HepG2 (cell line): ENCODE results near the gene BSG.

ENCODE experiments used
- CTCF ChIP-seq: sonication (generic); formaldehyde crosslinking; IDR thresholded peaks from 2 replicates; pipeline ENCODE4 v1.5.0; 2020; ENCODE audit warnings: mild to moderate bottlenecking, missing genetic modification reagents, moderate library complexity
- DRAP1 ChIP-seq: IDR thresholded peaks from 2 replicates; pipeline ENCODE4 v1.6.1; 2016; ENCODE audit warnings: missing genetic modification reagents, missing compliant biosample characterization
- MXD4 ChIP-seq: IDR thresholded peaks from 2 replicates; pipeline ENCODE4 v1.6.1; 2016; ENCODE audit warnings: mild to moderate bottlenecking, missing biosample characterization, missing genetic modification reagents
- SRF ChIP-seq: IDR thresholded peaks from 2 replicates; pipeline ENCODE4 v1.6.1; 2011; ENCODE audit warnings: mild to moderate bottlenecking, low read depth, low read length, moderate library complexity
- ZC3H4 ChIP-seq: sonication (generic); formaldehyde crosslinking; IDR thresholded peaks from 2 replicates; pipeline ENCODE4 v1.4.0; 2020; ENCODE audit warnings: missing genetic modification reagents, borderline replicate concordance
- TF ChIP-seq, protein P1 (sequence below): sonication (generic); formaldehyde crosslinking; IDR thresholded peaks from 2 replicates; pipeline ENCODE4 v1.4.0; 2020; ENCODE audit warnings: missing genetic modification reagents
- TF ChIP-seq, protein P2 (sequence below), 2 experiments: sonication (generic) in 1 of 2; formaldehyde crosslinking in 1 of 2; IDR thresholded peaks; 2 replicates each; pipeline versions ENCODE4 v1.5.1 to v1.6.1; 2011 to 2020; ENCODE audit warnings: borderline replicate concordance in 1 of 2, low read depth in 1 of 2, low read length in 1 of 2, mild to moderate bottlenecking in 1 of 2, missing genetic modification reagents in 1 of 2, moderate library complexity in 1 of 2

- TF ChIP-seq DRAP1 = no peak
- TF ChIP-seq CTCF (CRISPR knock-in tag) = no peak
- TF ChIP-seq, protein P1, sequence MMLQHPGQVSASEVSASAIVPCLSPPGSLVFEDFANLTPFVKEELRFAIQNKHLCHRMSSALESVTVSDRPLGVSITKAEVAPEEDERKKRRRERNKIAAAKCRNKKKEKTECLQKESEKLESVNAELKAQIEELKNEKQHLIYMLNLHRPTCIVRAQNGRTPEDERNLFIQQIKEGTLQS = no peak
- TF ChIP-seq SRF = no peak
- TF ChIP-seq MXD4 (CRISPR knock-in tag) = peak; percentile 31; the same call in 1 of the 2 replicates
- no peak for TF ChIP-seq ZC3H4 (CRISPR knock-in tag)
- TF ChIP-seq, protein P2, sequence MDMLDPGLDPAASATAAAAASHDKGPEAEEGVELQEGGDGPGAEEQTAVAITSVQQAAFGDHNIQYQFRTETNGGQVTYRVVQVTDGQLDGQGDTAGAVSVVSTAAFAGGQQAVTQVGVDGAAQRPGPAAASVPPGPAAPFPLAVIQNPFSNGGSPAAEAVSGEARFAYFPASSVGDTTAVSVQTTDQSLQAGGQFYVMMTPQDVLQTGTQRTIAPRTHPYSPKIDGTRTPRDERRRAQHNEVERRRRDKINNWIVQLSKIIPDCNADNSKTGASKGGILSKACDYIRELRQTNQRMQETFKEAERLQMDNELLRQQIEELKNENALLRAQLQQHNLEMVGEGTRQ (IDR thresholded peaks at IDR 0.05; ENCODE audit: low read depth, low read length) = no peak
- TF ChIP-seq, protein P2 (CRISPR knock-in tag; IDR thresholded peaks at IDR 0.05; ENCODE audit: borderline replicate concordance) = no peak
Observed at GRCh38 chr19:556611-557382, 15.6 kb upstream of the BSG start.
